ENCODE results near the gene CPN1. TPM values are rescaled to one million over a fixed set of nuclear protein-coding genes. Genes with fewer than 3 reads are reported as not detected.

CPN1 gene
- total and polyA plus RNA-seq, 2 experiments from 2014 or later = 0.32 TPM; not detected in 1

- no peak overlapping the region for H3K4me2 ChIP-seq
- ATAC-seq (no peak), DNase-seq (ENCODE audit: low spot score) (no peak)
- H3F3A ChIP-seq (replicated peaks; ENCODE audit: low read depth) = no peaks in the 10 kb centered on the region
- peaks cover under 1% of the 10 kb centered on the region; the same call in 2 of the 3 replicates for H3K4me1 Mint-ChIP-seq
- H3K27me3 ChIP-seq (ENCODE audit: insufficient read depth) = peaks cover under 1% of the 10 kb centered on the region; the same call in 1 of the 2 replicates
- H3K4me1 ChIP-seq (ENCODE audit: insufficient read depth) = no peaks in the 10 kb centered on the region
- H2AFZ ChIP-seq = no peak overlapping the region
- H3K9me2 ChIP-seq (ENCODE audit: insufficient read depth) = no peaks in the 10 kb centered on the region
- H4K20me1 ChIP-seq (replicated peaks; ENCODE audit: insufficient read depth) = no peaks in the 10 kb centered on the region
- no peaks in the 10 kb centered on the region for H3K79me2 ChIP-seq (replicated peaks; ENCODE audit: insufficient read depth)
- H3K9me3 Mint-ChIP-seq = no peaks in the 10 kb centered on the region
- no peak overlapping the region for H3K4me3 ChIP-seq
- H3K4me3 Mint-ChIP-seq = no peak overlapping the region
- no peak overlapping the region for H3K27ac ChIP-seq (ENCODE audit: low read depth)
- H3K36me3 Mint-ChIP-seq (ENCODE audit: low read depth) = no peaks in the 10 kb centered on the region
- H3K27me3 Mint-ChIP-seq (ENCODE audit: insufficient read depth, low read depth, poor library complexity) = peaks cover 2% of the 10 kb centered on the region
- no peak for TF ChIP-seq CTCF (conservative IDR thresholded peaks at IDR 0.05; ENCODE audit: low read depth in 2 of 2)
- no peak for TF ChIP-seq JUNB (IDR thresholded peaks at IDR 0.05; ENCODE audit: unreplicated experiment)
- TF ChIP-seq CREB1 (CRISPR knock-in tag; IDR thresholded peaks at IDR 0.05; ENCODE audit: low read depth) = no peak
- no peak for TF ChIP-seq REST (IDR thresholded peaks at IDR 0.05; ENCODE audit: unreplicated experiment)
- TF ChIP-seq EZH2phosphoT487 (IDR thresholded peaks at IDR 0.05; ENCODE audit: unreplicated experiment) = no peak
- TF ChIP-seq EZH2 (IDR thresholded peaks at IDR 0.05; ENCODE audit: low read depth, unreplicated experiment) = no peak
- TF ChIP-seq ETS1 (IDR thresholded peaks at IDR 0.05) = no peak
- H3K36me3 ChIP-seq (ENCODE audit: insufficient read depth) = no peaks in the 10 kb centered on the region
- H3K27ac Mint-ChIP-seq = no peak overlapping the region
These were observed 38.1 kb upstream of the CPN1 start for GRCh38 chr10:100119726-100120125.
